ENCODE data around the gene SBF2.

SBF2 gene

DNA sequence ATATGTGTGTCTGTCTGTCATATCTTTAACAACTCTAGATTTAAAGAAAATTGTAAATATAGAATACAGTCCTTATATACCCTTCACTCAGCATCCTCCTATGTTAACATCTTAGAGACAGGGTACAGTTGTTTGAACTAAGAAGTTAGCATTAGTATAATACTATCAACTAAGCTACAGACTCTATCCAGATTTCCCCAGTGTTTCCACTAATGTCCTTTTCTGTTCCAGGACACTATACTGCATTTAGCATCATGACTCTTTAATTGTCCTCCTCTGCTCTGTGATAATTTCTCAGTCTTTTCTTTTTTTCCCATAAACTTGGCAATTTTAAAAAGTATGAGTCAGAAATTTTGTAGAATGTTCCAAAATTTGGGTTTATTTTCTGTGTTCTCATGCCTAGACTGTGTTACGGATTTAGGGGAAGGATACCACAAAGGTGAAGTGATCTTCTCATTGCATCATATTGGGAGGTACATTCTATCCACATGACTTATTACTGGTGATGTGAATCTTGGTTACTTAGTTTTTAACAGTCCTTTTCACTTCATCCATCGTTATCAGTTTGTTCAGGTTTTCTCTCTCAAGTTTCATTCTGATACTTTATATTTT, 168.4 kb downstream of the SBF2 start:
- DNase-seq: no peak
- H3K36me3 Mint-ChIP-seq (ENCODE audit: low read depth): no peaks in the 10 kb centered on the region
- no peak overlapping the region for H3K27ac Mint-ChIP-seq
- H3K27me3 Mint-ChIP-seq: no peaks in the 10 kb centered on the region
- no peaks in the 10 kb centered on the region for H3K9me3 Mint-ChIP-seq
- no peak overlapping the region for H3K4me3 Mint-ChIP-seq
- H3K4me1 Mint-ChIP-seq (ENCODE audit: low read depth): peaks cover 4% of the 10 kb centered on the region

DNA sequence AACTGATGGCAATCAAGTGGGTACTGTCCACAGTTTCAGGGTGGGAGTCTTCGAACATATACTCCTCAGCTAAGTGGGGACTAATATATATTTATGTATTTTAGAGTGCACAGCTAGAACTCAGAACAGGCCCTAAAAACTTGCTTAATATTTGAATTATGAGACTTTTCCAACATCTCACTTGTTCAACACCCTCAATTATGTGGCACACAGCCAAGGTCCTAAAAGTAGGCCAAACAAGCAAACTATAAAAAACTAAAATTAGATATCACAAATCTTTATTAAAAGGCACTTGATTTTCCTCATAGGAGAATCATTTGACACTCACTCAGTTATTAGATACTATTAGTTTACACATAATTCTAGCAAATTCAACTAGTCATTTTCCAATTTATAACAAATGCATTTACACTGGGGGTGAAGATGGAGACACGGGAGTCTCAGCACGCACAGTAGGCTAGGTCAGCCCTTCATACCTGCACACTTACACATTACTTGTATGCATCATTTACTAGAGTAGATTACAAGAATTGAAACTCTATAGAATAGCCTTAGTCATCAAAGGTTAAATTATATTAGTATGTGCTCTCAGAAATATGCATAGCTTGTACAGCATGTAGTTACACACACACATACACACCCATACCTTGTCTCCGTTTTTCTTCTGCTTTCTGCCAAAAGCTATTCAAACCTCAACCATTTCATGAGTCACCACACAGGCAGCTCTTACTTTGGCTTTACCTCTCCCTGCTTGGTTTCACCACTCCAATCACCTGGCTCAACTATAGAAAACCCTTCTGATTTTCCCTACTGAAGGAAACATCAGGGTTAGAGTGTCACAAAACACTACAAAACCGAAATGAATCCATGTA, 171.5 kb downstream of the SBF2 start:
- Mint-ChIP-seq H3K27me3 (no peaks in the 10 kb centered on the region), H3K27ac (no peak overlapping the region), H3K4me3 (no peak overlapping the region), H3K36me3 (ENCODE audit: low read depth) (peaks cover 4% of the 10 kb centered on the region), H3K4me1 (ENCODE audit: low read depth) (peaks cover 4% of the 10 kb centered on the region), H3K9me3 (no peaks in the 10 kb centered on the region)
- no peak for DNase-seq

- Mint-ChIP-seq H3K27ac (no peak overlapping the region), H3K36me3 (ENCODE audit: low read depth) (peaks cover 9% of the 10 kb centered on the region), H3K27me3 (no peaks in the 10 kb centered on the region), H3K4me1 (ENCODE audit: low read depth) (peaks cover 4% of the 10 kb centered on the region), H3K4me3 (no peak overlapping the region), H3K9me3 (peaks cover 6% of the 10 kb centered on the region)
- DNase-seq: no peak
Observed at GRCh38 chr11:10118865-10119264, 175.2 kb downstream of the SBF2 start.

DNA sequence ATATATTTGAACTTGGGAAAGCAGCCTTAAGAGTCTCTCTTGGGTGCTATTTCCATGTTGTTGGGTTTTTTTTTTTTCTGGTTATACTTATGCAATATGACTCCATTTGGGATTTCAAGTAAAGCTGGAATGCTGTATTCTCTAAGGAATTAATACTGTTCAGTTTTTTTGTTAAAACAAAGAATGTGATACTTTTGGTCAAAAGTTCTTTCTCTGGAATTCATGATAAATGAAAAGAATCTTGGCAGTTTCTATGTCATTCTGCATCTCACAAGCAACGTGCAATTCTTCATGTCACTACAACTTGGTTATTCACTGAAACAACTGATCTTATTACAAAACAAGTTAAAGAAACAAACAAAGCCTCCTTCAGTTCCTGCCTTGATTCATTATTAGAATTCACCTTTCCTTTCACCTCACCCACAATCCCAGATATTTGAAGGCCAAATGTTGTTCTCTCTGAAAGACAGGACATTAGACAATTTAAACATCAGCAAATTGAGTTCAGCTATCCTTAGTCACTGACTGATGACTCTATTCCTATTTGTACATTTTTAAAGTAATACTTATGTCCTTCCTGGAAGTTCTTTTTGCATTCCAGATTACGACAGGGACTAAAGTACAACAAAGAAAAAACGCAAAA, 176.2 kb downstream of the SBF2 start:
- no peaks in the 10 kb centered on the region for H3K27me3 Mint-ChIP-seq

DNA sequence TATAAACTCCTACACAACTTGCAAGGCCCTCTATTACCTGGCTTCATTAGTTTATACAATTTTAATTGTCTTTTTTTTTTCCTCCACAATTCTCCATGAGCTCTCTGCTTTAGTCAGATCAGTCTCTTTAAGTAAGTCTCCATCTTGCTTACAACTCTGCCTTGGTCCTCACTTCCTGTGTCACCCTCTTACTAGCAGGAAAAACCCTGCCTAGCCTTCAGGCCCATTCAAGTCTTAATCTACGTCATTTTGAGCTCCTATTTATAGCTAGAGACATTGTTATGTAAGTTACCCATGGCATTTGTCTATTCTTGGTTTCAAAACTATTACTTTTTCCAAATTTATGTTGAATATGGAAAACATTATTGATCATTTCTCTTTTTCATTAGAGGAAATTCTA, 177.4 kb downstream of the SBF2 start:
- Mint-ChIP-seq H3K36me3 (ENCODE audit: low read depth) (peaks cover 11% of the 10 kb centered on the region), H3K27me3 (no peaks in the 10 kb centered on the region), H3K27ac (no peak overlapping the region), H3K4me3 (no peak overlapping the region), H3K4me1 (ENCODE audit: low read depth) (no peaks in the 10 kb centered on the region), H3K9me3 (peaks cover 8% of the 10 kb centered on the region)
- no peak for DNase-seq

More for the DNA sequence above, 176.2 kb downstream of the SBF2 start:
- Mint-ChIP-seq H3K27ac (no peak overlapping the region), H3K36me3 (ENCODE audit: low read depth) (peaks cover 9% of the 10 kb centered on the region), H3K4me3 (no peak overlapping the region), H3K4me1 (ENCODE audit: low read depth) (peaks cover 2% of the 10 kb centered on the region), H3K9me3 (peaks cover 6% of the 10 kb centered on the region)
- no peak for DNase-seq

GRCh38 chr11:10114593-10115404, 179.2 kb downstream of the SBF2 start:
- H3K27me3 Mint-ChIP-seq: no peaks in the 10 kb centered on the region

DNA sequence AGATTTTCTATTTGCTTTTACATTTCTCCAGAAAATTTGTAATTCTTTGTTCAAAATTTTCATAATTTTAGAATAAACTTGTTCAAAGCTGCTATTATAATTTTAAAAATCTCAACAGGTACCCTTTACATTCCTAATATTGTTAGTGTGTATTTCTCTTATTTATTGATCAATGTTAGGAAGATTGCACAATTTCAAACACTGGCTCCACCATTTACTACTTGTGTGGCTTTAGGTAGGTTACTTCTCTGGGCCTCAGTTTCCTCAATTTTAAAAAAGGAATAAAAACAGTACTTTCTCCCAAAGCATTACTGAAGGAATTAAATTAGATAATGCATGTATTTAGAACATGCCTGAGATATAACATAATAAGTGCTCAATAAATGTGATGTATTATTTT, 180.2 kb downstream of the SBF2 start:
- Mint-ChIP-seq H3K4me1 (ENCODE audit: low read depth) (no peaks in the 10 kb centered on the region), H3K36me3 (ENCODE audit: low read depth) (peaks cover 11% of the 10 kb centered on the region), H3K27me3 (no peaks in the 10 kb centered on the region)

More at GRCh38 chr11:10114593-10115404, 179.2 kb downstream of the SBF2 start:
- Mint-ChIP-seq H3K4me1 (ENCODE audit: low read depth) (no peaks in the 10 kb centered on the region), H3K36me3 (ENCODE audit: low read depth) (peaks cover 11% of the 10 kb centered on the region), H3K4me3 (no peak overlapping the region), H3K9me3 (peaks cover 8% of the 10 kb centered on the region), H3K27ac (no peak overlapping the region)
- DNase-seq: no peak

GRCh38 chr11:10109806-10110205, 184.2 kb downstream of the SBF2 start:
- Mint-ChIP-seq H3K27me3 (no peaks in the 10 kb centered on the region), H3K4me3 (no peak overlapping the region), H3K27ac (no peak overlapping the region), H3K36me3 (ENCODE audit: low read depth) (peaks cover 2% of the 10 kb centered on the region), H3K9me3 (peaks cover 3% of the 10 kb centered on the region), H3K4me1 (ENCODE audit: low read depth) (no peaks in the 10 kb centered on the region)
- DNase-seq: no peak

More for the DNA sequence above, 180.2 kb downstream of the SBF2 start:
- no peak overlapping the region for H3K4me3 Mint-ChIP-seq
- H3K27ac Mint-ChIP-seq: no peak overlapping the region
- no peak for DNase-seq
- peaks cover 8% of the 10 kb centered on the region for H3K9me3 Mint-ChIP-seq

DNA sequence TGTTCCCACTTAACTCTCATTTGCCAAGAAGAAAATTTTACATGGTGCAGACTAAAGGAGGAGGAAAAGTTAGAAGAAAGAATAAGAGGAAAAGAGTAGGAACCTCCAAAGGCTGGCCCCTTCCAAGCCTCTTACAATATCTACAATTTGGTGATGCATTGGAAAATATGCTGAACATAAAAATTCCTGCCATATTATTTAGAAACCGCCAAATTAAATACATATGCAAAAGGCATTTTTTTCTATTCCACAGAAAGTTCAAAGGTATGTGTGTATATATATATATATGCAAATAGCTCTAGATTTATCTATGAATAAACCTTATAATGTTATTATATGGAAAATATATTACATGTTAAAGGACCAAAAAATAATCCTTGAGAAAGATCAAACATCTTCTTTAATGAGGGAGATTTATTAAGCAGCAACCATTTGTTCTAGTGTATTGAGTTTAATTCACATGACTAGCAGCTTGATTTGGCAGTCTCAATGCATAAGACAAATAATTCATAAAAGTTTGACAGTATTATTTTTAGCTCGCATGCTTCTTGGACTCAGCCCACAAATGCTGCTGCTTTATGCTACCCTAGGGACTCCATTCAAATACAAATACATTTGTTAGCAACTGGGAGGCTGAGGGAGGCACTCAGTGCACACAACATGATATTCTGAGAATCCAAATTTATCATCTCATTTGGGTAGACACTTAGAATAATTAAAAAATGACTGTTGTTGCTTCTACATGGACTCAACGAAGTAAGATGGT, 184.9 kb downstream of the SBF2 start:
- H3K27me3 Mint-ChIP-seq: no peaks in the 10 kb centered on the region
- H3K27ac Mint-ChIP-seq: no peak overlapping the region
- DNase-seq: no peak
- no peaks in the 10 kb centered on the region for H3K4me1 Mint-ChIP-seq (ENCODE audit: low read depth)
- no peak overlapping the region for H3K4me3 Mint-ChIP-seq
- peaks cover 2% of the 10 kb centered on the region for H3K36me3 Mint-ChIP-seq (ENCODE audit: low read depth)
- peaks cover 3% of the 10 kb centered on the region for H3K9me3 Mint-ChIP-seq

- no peak overlapping the region for H3K4me3 Mint-ChIP-seq
- H3K27me3 Mint-ChIP-seq: no peaks in the 10 kb centered on the region
- no peak overlapping the region for H3K27ac Mint-ChIP-seq
- peaks cover 2% of the 10 kb centered on the region for H3K36me3 Mint-ChIP-seq (ENCODE audit: low read depth)
- H3K4me1 Mint-ChIP-seq (ENCODE audit: low read depth): no peaks in the 10 kb centered on the region
- H3K9me3 Mint-ChIP-seq: peaks cover 3% of the 10 kb centered on the region
- DNase-seq: no peak
Observed at GRCh38 chr11:10107497-10107896, 186.5 kb downstream of the SBF2 start.

DNA sequence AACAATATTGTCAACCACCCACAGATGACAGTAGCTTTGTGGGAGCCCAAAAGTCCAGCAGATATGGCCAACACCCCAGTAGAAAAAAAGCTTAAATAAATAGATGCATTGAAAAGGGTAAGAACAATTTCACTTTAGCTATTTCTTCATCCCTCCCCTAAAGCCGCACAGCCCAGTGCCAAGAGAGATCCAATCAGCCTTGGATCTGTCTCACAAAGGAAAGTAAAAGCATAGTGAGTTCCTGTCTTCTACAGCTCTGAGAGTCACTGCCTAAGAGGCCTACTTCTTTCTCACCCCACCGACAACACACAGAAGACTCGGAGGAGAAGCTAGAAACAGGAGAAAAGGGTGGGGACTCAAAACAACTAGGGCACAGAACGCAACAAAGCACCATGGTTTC, 196.4 kb downstream of the SBF2 start:
- Mint-ChIP-seq H3K4me1 (ENCODE audit: low read depth) (peaks cover 7% of the 10 kb centered on the region), H3K4me3 (no peak overlapping the region), H3K27ac (no peak overlapping the region), H3K36me3 (ENCODE audit: low read depth) (peaks cover 23% of the 10 kb centered on the region), H3K9me3 (peaks cover 27% of the 10 kb centered on the region), H3K27me3 (no peaks in the 10 kb centered on the region)
- no peak for DNase-seq

DNA sequence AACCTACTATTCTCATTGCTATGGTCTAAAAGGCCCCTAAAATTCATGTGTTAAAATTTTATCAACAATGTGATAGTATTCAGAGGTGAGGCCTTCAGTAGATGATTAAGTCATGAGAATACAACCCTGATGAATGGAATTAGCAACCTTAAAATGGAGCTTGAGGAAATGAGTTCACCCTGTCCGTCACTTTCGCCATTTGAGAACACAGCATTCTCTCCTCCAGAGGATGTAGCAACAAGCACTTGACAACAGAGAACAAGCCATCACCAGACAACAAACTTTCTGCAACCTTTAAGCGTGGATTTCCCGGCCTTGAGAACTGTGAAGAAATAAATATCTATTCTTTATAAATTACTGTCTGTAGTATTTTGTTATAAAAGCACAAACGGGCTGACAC, 197.0 kb downstream of the SBF2 start:
- Mint-ChIP-seq H3K36me3 (ENCODE audit: low read depth) (peaks cover 23% of the 10 kb centered on the region), H3K9me3 (peaks cover 27% of the 10 kb centered on the region), H3K27me3 (no peaks in the 10 kb centered on the region), H3K27ac (no peak overlapping the region), H3K4me3 (no peak overlapping the region), H3K4me1 (ENCODE audit: low read depth) (peaks cover 12% of the 10 kb centered on the region)
- DNase-seq: no peak

DNA sequence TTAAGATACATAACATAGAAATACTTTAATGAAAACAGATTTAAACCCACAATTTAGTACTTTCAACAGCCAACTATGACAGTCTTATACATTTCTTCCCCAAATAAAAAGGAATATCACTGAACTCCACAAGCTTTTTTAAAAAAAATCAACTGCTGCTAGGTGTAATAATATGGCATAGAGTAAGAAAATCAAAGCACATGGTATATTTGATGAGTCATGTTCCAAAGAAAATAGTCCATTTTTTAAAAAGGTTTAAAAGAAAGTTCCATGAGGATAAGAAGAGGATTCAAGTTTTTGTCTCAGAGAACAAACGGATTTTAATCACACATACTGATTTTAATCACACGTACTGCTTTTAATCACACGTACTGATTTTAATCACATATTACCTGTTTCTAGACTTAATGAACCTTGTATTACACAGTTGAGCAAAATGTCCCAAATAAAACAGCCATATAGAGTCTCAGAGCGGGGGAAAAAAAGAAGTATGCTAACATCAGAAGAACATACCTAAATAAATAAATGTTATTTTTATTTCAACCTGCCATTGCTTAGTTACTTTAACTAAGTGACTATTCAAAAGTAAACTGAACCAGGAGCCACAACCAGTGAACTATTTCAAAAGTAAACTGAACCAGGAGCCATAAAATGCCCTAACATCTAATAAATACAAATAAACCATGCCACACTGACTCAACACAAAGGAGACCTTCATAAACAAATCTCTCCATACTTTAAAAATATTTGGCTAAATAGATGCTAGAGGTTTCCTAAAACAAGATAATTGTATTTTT, 198.4 kb downstream of the SBF2 start:
- H3K27ac Mint-ChIP-seq: no peak overlapping the region
- peaks cover 20% of the 10 kb centered on the region for H3K9me3 Mint-ChIP-seq
- no peaks in the 10 kb centered on the region for H3K27me3 Mint-ChIP-seq
- DNase-seq: no peak
- H3K36me3 Mint-ChIP-seq (ENCODE audit: low read depth): peaks cover 14% of the 10 kb centered on the region
- H3K4me1 Mint-ChIP-seq (ENCODE audit: low read depth): peaks cover 18% of the 10 kb centered on the region
- no peak overlapping the region for H3K4me3 Mint-ChIP-seq

Measured in activated T-cell treated with anti-CD3 and anti-CD28 coated beads, Interleukin-2, amount 50 U/mL, for 24 hours (primary cell).